AG10803 (cell line): ENCODE data around the gene ATP6V0A1.

Experiments used
- DNase-seq: peaks from one replicate; pipeline ENCODE4 v3.0.0; 2010; ENCODE audit warnings: low read depth
- H3K4me3 ChIP-seq: 2 replicates; pipeline ENCODE4 v1.5.1; 2011; ENCODE audit warnings: mild to moderate bottlenecking, low read length, control low read depth
- TF ChIP-seq, protein P1 (sequence below): conservative IDR thresholded peaks from 2 replicates; pipeline ENCODE4 v1.5.1; 2011; ENCODE audit warnings: mild to moderate bottlenecking, low read length, control low read depth, inconsistent platforms

ATP6V0A1 gene

GRCh38 chr17:42424991-42425610, 33.6 kb upstream of the ATP6V0A1 start:
- H3K4me3 ChIP-seq: 0 out of 2 replicates have a peak overlapping the region, but pooled peaks have one; percentile 7
- peak; percentile 78 for DNase-seq
- TF ChIP-seq, protein P1, sequence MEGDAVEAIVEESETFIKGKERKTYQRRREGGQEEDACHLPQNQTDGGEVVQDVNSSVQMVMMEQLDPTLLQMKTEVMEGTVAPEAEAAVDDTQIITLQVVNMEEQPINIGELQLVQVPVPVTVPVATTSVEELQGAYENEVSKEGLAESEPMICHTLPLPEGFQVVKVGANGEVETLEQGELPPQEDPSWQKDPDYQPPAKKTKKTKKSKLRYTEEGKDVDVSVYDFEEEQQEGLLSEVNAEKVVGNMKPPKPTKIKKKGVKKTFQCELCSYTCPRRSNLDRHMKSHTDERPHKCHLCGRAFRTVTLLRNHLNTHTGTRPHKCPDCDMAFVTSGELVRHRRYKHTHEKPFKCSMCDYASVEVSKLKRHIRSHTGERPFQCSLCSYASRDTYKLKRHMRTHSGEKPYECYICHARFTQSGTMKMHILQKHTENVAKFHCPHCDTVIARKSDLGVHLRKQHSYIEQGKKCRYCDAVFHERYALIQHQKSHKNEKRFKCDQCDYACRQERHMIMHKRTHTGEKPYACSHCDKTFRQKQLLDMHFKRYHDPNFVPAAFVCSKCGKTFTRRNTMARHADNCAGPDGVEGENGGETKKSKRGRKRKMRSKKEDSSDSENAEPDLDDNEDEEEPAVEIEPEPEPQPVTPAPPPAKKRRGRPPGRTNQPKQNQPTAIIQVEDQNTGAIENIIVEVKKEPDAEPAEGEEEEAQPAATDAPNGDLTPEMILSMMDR: no peak

GRCh38 chr17:42428141-42428944, 30.3 kb upstream of the ATP6V0A1 start:
- DNase-seq: peak; percentile 99
- TF ChIP-seq, protein P1: peak; percentile 94
- no peak overlapping the region for H3K4me3 ChIP-seq

- TF ChIP-seq, protein P1: no peak
- DNase-seq: no peak
- no peak overlapping the region for H3K4me3 ChIP-seq
These were observed 28.8 kb upstream of the ATP6V0A1 start for GRCh38 chr17:42429726-42430447.

- peak; percentile 38 for DNase-seq
- no peak overlapping the region for H3K4me3 ChIP-seq
- TF ChIP-seq, protein P1: no peak
These were observed 26.9 kb upstream of the ATP6V0A1 start for GRCh38 chr17:42431758-42432161.

- no peak overlapping the region for H3K4me3 ChIP-seq
- DNase-seq: peak; percentile 99
- TF ChIP-seq, protein P1: no peak
These were observed 22.3 kb upstream of the ATP6V0A1 start for GRCh38 chr17:42436391-42436790.

DNA sequence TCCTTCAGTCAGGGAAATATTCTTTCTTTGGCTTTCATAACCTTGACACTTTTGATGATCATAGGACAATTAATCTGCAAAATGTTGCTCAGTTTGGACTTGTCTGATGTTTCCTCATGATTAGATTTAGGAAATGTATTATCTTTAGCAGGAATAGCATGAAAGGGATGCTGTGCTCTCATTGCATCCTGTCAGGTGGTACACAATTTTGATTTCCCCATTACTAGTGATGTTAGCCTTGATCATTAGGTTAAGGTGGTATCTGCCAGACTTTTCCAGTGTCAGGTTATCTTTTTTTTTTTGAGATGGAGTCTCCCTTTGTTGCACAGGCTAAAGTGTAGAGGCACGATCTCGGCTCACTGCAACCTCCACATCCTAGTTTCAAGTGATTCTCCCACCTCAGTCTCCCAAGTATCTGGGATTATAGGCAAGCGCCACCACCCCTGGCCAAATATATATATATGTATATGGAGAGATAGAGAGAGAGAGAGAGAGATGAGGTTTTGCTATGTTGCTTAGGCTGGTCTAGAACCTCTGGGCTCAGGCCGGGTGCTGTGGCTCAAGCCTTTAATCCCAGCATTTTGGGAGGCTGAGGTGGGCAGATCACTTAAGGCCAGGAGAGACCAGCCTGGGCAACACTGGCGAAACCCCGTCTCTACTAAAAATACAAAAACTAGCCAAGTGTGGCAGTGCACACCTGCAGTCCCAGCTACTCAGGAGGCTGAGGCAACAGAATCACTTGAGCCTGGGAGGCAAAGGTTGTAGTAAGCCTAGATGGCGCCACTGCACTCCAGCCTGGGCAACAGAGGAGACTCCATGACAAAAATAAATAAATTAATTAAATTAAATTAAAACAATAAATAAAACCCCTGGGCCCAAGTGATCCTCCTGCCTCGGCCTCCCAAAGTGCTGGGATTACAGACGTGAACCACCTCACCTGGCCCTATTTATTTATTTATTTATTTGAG, 19.8 kb upstream of the ATP6V0A1 start:
- no peak overlapping the region for H3K4me3 ChIP-seq
- peak; percentile 31 for DNase-seq
- TF ChIP-seq, protein P1: peak; percentile 52
